Parathyroid adenoma (tissue), 2 donors: ENCODE results near the gene AGAP1.

Experiments used
- H2AFZ ChIP-seq: fragments of 300-600 bp; sonication (generic); one replicate; pipeline ENCODE4 v1.7.0; 2017; ENCODE audit warnings: antibody characterized with exemption, mild to moderate bottlenecking
- H3K27ac ChIP-seq: fragments of 300-600 bp; sonication (generic); one replicate; pipeline ENCODE4 v1.7.0; 2017
- H3K27me3 ChIP-seq: fragments of 300-600 bp; sonication (generic); one replicate; pipeline ENCODE4 v1.7.0; 2017; ENCODE audit warnings: low read length; ENCODE audit not compliant: control insufficient read depth, insufficient read depth
- H3K36me3 ChIP-seq: fragments of 300-600 bp; sonication (generic); one replicate; pipeline ENCODE4 v1.7.0; 2017; ENCODE audit warnings: low read length; ENCODE audit not compliant: control insufficient read depth, insufficient read depth
- H3K4me1 ChIP-seq: fragments of 300-600 bp; sonication (generic); one replicate; pipeline ENCODE4 v1.7.0; 2017; ENCODE audit warnings: control low read depth
- H3K4me2 ChIP-seq: fragments of 300-600 bp; sonication (generic); one replicate; pipeline ENCODE4 v1.7.0; 2017; ENCODE audit warnings: low read length
- H3K4me3 ChIP-seq: fragments of 300-600 bp; sonication (generic); one replicate; pipeline ENCODE4 v1.7.0; 2017; ENCODE audit warnings: low read depth, low read length
- H3K79me2 ChIP-seq: fragments of 300-600 bp; sonication (generic); one replicate; pipeline ENCODE4 v1.7.0; 2017; ENCODE audit warnings: control low read depth
- H3K9ac ChIP-seq: fragments of 300-600 bp; sonication (generic); one replicate; pipeline ENCODE4 v1.7.0; 2017; ENCODE audit warnings: mild to moderate bottlenecking
- H3K9me3 ChIP-seq: fragments of 300-600 bp; sonication (generic); one replicate; pipeline ENCODE4 v1.7.0; 2017; ENCODE audit warnings: low read length; ENCODE audit not compliant: control insufficient read depth
- CTCF ChIP-seq: fragments of 300-600 bp; sonication (generic); IDR thresholded peaks from one replicate; pipeline ENCODE4 v1.7.0; 2017; ENCODE audit warnings: antibody characterized with exemption, mild to moderate bottlenecking
- donor health status: primary hyperparathyroidism.

Gene AGAP1

GRCh38 chr2:236166796-236167296 lies 673.0 kb downstream of the AGAP1 start:
- Histone ChIP-seq H3K9me3 (no peaks in the 10 kb centered on the region), H3K36me3 (no peaks in the 10 kb centered on the region), H3K4me2 (peak overlapping the region; percentile 57), H2AFZ (no peak overlapping the region), H3K79me2 (no peaks in the 10 kb centered on the region), H3K27me3 (peaks cover 43% of the 10 kb centered on the region), H3K27ac (no peak overlapping the region), H3K9ac (no peak overlapping the region), H3K4me3 (no peak overlapping the region), H3K4me1 (no peaks in the 10 kb centered on the region)
- TF ChIP-seq CTCF: no peak

- Histone ChIP-seq H3K4me3 (no peak overlapping the region), H3K9me3 (no peaks in the 10 kb centered on the region), H3K79me2 (no peaks in the 10 kb centered on the region), H3K36me3 (no peaks in the 10 kb centered on the region), H3K4me2 (peak overlapping the region; percentile 57), H3K4me1 (no peaks in the 10 kb centered on the region), H2AFZ (peak overlapping the region; percentile 62), H3K9ac (no peak overlapping the region), H3K27me3 (peaks cover 43% of the 10 kb centered on the region), H3K27ac (no peak overlapping the region)
- no peak for TF ChIP-seq CTCF
Observed at GRCh38 chr2:236167297-236168109, 673.7 kb downstream of the AGAP1 start.

GRCh38 chr2:236168110-236169080 lies 674.6 kb downstream of the AGAP1 start, which contains the start of gene GBX2:
Gene GBX2, minus strand, starts transcription at chr2:236168386. Its CDS starts 415 bp downstream, at chr2:236167971.
- Histone ChIP-seq H3K4me3 (no peak within 1 kb of the TSS), H3K36me3 (no peaks in the 10 kb centered on the region), H3K79me2 (no peaks in the 10 kb centered on the region), H3K9ac (no peak within 1 kb of the TSS), H3K27me3 (peaks cover 43% of the 10 kb centered on the region), H3K27ac (no peak within 1 kb of the TSS), H2AFZ (peak within 1 kb of the TSS; percentile 62), H3K9me3 (no peaks in the 10 kb centered on the region), H3K4me1 (no peaks in the 10 kb centered on the region), H3K4me2 (peak within 1 kb of the TSS; percentile 57)
- TF ChIP-seq CTCF: no peak

GRCh38 chr2:236169151-236169721 lies 675.4 kb downstream of the AGAP1 start:
- peaks cover 38% of the 10 kb centered on the region for H3K27me3 ChIP-seq
- H3K27ac ChIP-seq: no peak overlapping the region
- H3K79me2 ChIP-seq: no peaks in the 10 kb centered on the region

More at GRCh38 chr2:236169151-236169721, 675.4 kb downstream of the AGAP1 start:
- no peak for TF ChIP-seq CTCF
- no peak overlapping the region for H2AFZ ChIP-seq
- no peaks in the 10 kb centered on the region for H3K4me1 ChIP-seq
- H3K4me2 ChIP-seq: no peak overlapping the region
- no peaks in the 10 kb centered on the region for H3K9me3 ChIP-seq
- H3K36me3 ChIP-seq: no peaks in the 10 kb centered on the region
- no peak overlapping the region for H3K9ac ChIP-seq
- no peak overlapping the region for H3K4me3 ChIP-seq
